Inflammatory macrophage (primary cell): ENCODE results near the gene ETV3.
"Not testable (repeated sequence)": the region's sequence is repeated elsewhere in the genome, so short reads cannot be mapped to it uniquely, and the experiment has no call there.

Source experiments
- DNase-seq, 2 donors: peaks; one replicate each; pipeline ENCODE4 v3.0.0-alpha.2; 2020 to 2022
- total RNA-seq, 18 experiments: gene quantifications; one replicate each; lab custom pipeline; 2026; ENCODE audit warnings: mixed read lengths in 6 of 18, inconsistent platforms in 2 of 18; lab: John Stamatoyannopoulos, UW

The ETV3 gene
- total RNA-seq: 26.6 to 164 (median 43.9) reads per million in 18 experiments

- peak; percentile 81 to 87 for DNase-seq
Measured at GRCh38 chr1:157138220-157139051, at the start of gene ETV3. Gene ETV3, minus strand, starts transcription at chr1:157138395. Its CDS starts 2,043 bp downstream, at chr1:157136352.

DNA sequence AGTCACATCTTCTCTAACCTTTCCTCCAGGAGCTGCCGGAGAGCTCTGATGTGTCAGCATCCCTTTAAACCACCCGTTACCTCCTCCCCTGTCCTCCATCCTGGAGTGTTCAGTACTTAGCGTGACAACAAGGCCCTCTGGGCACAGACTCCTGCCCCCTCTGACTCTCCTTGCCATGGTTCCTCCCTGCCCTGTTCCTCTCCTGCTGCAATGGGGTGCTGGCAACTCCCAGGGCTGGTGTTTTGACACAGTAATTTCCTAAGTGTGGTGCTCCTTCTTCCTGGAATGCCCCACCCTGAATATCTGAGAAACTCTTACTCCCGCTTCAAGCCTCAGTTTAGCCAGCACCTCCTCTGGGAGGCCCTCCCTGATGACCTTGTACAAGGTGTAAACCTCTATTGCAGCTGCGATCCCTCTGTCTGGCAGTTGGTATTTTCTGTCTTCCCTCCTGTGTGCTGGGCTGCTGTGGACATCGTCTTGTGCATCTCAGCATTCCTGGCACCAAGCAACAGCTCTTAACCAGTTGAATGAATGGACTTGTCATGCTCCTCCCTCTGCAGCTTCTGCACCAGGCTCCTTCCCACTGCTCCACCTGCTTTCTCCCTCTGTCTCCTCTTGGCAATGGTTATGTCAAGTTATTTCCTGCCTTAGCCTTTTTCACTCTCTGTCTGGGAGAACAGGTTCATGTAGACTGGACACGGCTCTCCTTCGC lies 48.2 kb upstream of the ETV3 start:
- no peak for DNase-seq

DNA sequence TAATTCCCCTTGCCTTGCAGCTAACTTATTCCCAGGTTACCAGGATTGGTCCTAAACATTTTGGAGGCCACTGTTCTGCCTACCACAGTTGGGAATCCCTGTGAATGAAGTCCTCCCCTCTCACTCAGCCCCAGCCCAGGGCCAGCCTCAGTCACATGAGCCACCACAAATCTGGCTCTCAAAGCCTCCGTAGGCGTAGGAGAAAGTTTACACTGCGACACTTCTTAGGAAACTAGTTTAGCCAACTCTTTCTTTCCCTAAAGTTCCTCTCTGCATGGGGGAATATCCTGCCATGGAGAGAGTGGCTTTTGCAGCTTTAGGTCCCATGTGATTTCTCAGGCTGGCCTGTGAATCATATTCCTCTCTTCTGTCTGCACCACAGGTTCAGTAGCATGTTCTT lies 45.7 kb upstream of the ETV3 start:
- peak; percentile 64 to 70 for DNase-seq

DNA sequence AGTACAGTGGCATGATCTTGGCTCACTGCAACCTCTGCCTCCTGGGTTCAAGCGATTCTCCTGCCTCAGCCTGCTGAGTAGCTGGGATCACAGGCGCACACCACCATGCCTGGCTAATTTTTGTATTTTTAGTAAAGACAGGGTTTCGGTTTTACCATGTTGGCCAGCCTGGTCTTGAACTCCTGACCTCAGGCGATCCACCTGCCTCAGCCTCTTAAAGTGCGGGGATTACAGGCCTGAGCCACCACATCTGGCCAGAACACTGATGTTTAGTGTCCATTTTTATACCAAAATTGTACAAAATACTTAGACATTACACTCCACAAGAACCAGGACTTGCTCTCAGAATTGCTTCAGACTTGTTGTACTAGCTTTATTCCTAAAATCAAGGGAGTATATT lies 44.2 kb upstream of the ETV3 start:
- not testable (repeated sequence) for DNase-seq

DNA sequence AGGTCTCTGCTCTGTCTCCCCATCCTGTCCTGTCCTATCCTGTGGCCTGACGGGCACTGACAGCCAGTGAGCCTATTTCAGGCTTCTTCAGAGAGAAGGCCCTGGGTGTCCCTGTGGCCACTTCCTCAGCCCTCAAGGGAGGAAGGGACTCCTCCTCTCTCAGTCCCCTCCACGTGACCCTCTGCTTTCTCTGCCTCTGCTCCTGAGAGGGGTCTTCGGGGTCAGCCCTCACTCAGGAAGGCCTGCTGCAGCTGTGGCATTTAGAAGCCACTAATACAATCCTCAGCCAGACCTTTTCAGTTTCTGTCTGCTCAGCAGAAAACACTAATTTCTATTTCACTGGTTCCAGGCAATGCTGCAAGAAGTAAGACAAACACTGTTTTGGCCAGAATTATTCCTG lies 43.6 kb upstream of the ETV3 start:
- no peak for DNase-seq

DNA sequence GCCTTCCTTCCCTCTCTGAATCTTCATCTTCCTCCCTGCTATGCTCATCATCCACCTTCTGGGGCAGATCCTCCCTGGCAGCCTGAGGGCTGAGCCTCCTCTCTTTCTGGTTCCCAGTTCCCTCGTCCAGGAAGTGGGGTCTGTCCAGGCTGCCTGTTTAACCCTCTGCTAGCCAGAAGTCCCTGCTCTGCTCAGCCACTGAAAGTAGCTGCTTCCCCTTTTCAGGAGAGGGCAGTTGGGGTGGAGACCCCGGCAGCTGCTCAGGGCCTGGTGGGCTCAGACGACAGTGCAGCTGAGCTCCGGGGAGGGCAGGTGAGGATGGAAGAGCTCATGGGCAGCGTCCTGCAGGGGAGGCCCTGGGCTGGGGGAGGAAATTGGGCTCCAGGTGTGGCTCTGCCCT lies 43.1 kb upstream of the ETV3 start:
- DNase-seq: no peak

- DNase-seq: no peak
Measured at GRCh38 chr1:157178490-157178889, 40.3 kb upstream of the ETV3 start.

GRCh38 chr1:157177733-157178394 lies 39.7 kb upstream of the ETV3 start:
- no peak for DNase-seq

- no peak for DNase-seq
Measured at GRCh38 chr1:157176591-157177121, 38.5 kb upstream of the ETV3 start.

DNA sequence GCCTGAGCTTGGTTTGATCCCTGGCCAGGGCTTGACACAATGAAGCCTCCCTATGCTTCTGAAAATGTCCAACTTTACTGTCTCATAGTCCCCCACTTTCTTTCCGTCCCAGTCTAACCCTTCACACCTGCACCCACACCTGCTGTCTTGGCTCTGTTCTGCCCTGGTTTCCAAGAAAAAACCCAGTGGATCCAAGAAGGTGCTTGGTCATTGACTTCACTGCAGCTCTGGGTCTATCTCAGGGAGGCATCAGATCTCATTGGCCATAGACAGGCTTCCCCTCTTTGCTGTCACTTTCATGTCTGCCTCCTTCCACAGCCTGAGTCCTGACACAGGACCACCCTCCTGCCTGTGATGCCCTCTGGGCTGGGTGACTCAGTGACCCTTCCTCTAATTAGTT lies 37.8 kb upstream of the ETV3 start:
- no peak for DNase-seq

- no peak for DNase-seq
Measured at GRCh38 chr1:157173900-157174410, 35.8 kb upstream of the ETV3 start.

GRCh38 chr1:157173241-157173640 lies 35.0 kb upstream of the ETV3 start:
- not testable (repeated sequence) for DNase-seq

DNA sequence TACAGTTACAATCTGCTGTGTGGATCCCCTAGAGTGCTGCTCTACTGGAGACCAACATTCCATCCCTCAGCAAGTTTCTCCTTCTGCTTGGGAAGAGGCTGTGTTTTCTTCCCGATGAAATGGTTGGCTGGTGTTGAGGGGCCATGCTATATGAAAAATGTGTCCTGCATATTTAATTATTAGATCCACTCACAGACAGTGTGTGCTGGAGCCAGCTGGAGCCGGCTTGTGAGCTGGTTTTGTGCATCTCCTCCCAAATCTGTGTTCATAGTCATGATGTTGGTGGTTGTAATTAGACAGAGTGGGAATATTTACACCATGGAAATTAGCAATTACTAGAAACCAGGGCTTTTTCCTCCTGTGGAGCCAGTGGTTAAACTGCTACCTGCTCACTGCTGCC lies 34.4 kb upstream of the ETV3 start:
- DNase-seq: not testable (repeated sequence)

DNA sequence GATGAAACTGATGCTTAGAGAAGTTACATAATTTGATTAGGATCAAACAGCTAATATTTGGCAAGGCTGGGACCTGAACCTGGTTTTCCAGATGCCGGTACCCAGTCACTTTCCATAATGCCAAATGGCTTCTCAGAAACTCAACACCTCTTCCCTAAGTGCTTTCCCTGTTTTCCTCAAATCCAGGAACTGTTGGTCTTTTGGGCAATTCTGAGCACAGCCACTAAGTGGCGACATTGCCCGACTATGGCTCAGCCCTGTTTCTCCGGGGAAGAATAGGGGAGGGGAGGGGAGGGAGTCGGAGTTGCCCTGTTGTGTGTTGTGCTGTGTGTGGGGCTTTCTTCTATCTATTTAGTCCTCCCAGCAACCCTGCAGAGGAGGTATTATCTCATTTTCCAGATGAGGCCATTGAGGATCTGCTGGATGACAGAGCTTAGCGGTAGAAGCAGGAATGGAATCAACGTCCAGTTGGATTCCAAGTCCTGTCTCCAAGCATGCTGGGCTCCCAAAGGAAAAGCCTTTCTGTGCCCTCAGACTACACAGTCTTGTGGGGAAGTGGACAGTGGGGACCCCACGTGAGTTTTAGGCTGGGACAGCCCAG lies 33.8 kb upstream of the ETV3 start:
- not testable (repeated sequence) for DNase-seq

GRCh38 chr1:157170677-157171515 lies 32.7 kb upstream of the ETV3 start:
- peak; percentile 50 to 71 for DNase-seq

DNA sequence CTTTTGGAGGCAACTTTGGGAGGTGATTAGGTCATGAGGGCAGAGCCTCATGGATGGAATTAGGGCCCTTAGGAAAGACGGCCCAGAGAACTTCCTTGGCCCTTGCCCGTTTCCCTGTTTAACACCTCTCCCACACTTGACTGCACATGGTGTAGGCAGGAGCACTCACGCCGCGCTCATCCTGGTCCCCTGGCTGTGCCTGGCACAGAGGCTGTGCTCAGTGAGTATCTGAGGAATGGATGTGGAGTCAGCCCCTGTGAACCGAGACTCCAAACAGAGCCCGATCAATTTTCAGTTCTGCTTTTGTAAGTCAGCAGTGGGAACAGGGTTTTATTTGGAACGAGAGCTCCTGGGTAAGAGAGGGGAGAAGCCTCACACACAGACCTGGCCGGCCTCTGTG lies 29.8 kb upstream of the ETV3 start:
- DNase-seq: no peak

- DNase-seq: no peak
Measured at GRCh38 chr1:157167437-157167836, 29.2 kb upstream of the ETV3 start.

DNA sequence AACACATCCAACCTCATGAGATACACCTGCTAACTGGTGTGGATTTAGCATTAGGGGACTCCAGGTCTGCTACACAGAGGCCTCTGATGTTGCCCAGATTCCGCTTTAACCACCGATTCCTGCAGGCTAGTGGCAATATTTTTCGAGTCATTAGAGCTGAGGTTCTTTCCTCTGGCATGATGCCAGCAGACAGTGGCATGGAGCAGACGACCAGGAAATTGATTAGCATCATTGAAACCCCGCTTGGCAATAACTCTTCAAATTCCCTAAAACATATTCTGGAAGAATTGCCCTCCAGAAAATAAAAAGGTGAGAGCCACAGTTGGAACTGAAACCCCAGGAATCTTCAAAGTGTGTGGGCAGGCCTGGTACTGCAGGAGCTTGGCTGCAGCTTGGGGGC lies 28.4 kb upstream of the ETV3 start:
- DNase-seq: no peak

DNA sequence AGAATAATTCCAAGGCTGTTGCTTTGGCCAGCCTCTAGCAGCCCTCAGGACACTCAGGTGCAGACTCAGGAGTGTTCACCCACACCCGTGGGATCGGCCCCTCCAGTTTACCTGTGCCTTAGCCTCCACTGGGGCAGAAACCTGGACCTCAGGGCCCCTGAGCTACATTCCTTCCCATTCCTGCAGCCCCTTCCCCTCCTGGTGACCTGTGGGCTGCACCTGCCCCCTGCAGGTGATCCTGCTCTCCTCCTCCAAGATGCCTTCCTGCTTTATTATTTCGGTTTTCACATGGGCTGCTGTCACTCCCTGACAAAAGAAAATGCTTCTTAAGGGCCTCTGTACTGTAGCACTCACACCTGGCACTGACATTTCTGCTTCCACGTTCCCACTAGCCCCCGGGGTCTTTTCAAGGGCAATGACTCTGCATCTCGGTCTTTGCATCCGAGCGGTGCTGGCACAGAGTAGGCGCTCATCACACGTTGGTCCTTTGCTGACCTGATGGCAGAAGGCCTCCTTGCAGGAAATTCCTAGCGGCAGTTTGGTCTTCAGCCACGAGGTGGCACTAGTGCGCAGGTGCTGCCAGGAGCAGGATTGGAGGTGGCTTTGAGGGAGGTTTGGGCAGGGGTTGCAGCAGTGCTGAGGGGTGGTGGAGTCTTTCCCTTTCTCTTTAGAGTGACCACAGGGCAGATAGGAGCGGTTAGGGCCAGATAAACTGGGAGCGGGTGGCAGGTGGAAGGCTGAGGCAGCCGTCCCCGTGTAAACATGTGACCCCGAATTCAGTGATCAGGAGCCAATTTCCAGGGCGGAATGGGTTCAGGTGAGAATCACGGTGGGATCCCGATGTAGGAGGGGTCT lies 25.3 kb upstream of the ETV3 start:
- peak; percentile 65 to 68 for DNase-seq

GRCh38 chr1:157162345-157162744 lies 24.1 kb upstream of the ETV3 start:
- DNase-seq: no peak
